IPS-18a (cell line): ENCODE measurements around the gene AQP2.

Source experiments
- H3K27ac ChIP-seq: one replicate; pipeline ENCODE4 v1.5.1; 2013; ENCODE audit warnings: low read length
- H3K27me3 ChIP-seq: one replicate; pipeline ENCODE4 v1.6.1; 2013; ENCODE audit warnings: mild to moderate bottlenecking, low read length; ENCODE audit not compliant: control insufficient read depth, insufficient read depth
- H3K36me3 ChIP-seq: one replicate; pipeline ENCODE4 v1.6.1; 2013; ENCODE audit warnings: low read depth, low read length; ENCODE audit not compliant: control insufficient read depth
- H3K4me1 ChIP-seq: one replicate; pipeline ENCODE4 v1.6.1; 2013; ENCODE audit warnings: low read depth, low read length; ENCODE audit not compliant: control insufficient read depth
- H3K4me3 ChIP-seq: one replicate; pipeline ENCODE4 v1.5.1; 2013; ENCODE audit warnings: low read length
- H3K9ac ChIP-seq: one replicate; pipeline ENCODE4 v1.6.1; 2013; ENCODE audit warnings: mild to moderate bottlenecking, low read length, moderate library complexity
- H3K9me3 ChIP-seq: one replicate; pipeline ENCODE4 v1.6.1; 2013; ENCODE audit warnings: low read depth, low read length; ENCODE audit not compliant: control insufficient read depth

The AQP2 gene

DNA sequence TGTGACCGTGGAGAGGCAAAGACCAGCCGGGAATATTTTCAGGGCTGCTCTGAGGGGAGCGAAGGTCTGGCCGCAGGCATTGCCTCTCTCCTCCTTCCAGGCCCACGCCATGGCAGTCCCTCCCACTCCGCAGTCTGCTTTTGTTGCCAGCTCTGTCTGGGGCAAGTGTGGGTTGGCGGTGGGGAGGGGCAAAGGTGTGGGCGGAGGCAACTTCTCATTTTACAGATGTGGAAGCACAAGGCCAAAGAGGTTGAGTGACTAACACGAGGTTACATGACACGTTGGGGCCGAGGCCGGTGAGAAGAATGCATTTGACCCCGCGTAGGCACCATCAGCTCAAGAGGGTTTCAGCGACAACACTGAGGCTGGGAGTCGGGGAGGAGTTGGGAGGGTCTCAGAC, 40.7 kb upstream of the AQP2 start:
- no peaks in the 10 kb centered on the region for H3K9me3 ChIP-seq
- peaks cover 6% of the 10 kb centered on the region for H3K27me3 ChIP-seq
- no peak overlapping the region for H3K27ac ChIP-seq
- no peak overlapping the region for H3K9ac ChIP-seq
- H3K4me1 ChIP-seq, result peaks cover 14% of the 10 kb centered on the region
- H3K4me3 ChIP-seq, result no peak overlapping the region
- no peaks in the 10 kb centered on the region for H3K36me3 ChIP-seq

DNA sequence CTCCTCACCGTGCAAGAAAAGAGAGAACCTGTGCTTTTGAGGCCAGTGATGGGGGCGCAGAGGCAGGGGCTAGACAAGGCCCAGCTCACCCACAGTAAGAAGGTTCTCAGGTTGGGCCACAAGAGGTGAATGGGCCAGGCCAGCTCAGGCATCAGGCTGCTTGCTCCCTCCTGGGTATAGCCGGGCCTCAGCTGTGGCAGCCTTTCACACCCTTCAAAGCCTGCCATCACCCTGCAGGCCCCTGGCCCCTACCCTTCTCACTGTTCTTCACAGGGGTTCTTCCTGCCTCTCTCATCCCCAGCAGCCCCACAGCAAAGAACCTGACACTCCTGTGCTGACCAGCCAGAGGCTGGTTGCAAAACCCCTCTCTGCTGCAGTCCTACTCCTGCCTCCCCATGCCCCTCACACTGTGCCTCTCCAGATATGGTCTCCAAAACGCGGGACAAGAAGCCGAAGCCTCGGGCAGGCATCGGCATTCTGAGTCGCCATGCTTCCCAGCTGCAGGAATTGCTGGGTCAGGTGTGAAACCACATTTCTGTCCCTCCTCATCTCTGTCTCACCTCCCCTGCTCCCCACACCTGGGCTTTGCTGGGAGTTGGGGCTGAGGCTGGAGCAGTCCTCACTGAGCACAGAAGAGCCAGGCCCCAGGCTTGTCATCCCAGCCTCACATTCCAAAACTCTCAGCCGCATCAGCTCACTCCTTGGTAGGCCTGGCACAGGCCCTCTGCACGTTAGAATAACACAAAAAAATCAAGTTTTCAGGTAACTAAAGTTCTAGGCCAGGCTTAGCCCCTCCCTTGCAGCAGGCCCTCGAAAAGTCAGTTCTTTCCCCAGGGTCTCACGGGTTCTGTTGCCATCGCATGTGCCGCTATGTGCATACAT, 40.0 kb upstream of the AQP2 start:
- no peak overlapping the region for H3K9ac ChIP-seq
- H3K4me1 ChIP-seq, result peaks cover 14% of the 10 kb centered on the region
- H3K4me3 ChIP-seq, result no peak overlapping the region
- H3K27ac ChIP-seq, result no peak overlapping the region
- no peaks in the 10 kb centered on the region for H3K36me3 ChIP-seq
- H3K27me3 ChIP-seq, result peaks cover 4% of the 10 kb centered on the region
- H3K9me3 ChIP-seq, result no peaks in the 10 kb centered on the region

DNA sequence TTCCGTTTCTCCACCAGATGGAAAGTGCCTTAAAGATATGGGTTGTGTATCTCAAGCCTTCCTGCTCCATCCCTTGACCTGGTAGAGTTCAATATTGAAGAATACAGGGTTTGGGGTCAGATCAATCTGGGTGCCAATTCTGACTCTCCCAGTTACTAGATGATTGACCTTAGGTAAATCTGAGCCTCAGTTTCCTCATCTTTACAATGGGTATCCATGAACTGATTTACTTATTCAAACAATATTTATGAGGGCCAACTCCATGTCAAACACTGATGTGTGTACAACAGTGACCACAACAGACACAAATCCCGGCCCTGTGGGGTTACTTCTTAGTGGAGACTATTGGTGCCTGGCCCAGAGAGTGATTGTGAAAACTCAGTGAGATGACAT, 39.3 kb upstream of the AQP2 start:
- Histone ChIP-seq H3K27me3 (peaks cover 4% of the 10 kb centered on the region), H3K27ac (no peak overlapping the region), H3K4me3 (no peak overlapping the region), H3K36me3 (no peaks in the 10 kb centered on the region), H3K9me3 (no peaks in the 10 kb centered on the region), H3K9ac (no peak overlapping the region), H3K4me1 (peaks cover 14% of the 10 kb centered on the region)

DNA sequence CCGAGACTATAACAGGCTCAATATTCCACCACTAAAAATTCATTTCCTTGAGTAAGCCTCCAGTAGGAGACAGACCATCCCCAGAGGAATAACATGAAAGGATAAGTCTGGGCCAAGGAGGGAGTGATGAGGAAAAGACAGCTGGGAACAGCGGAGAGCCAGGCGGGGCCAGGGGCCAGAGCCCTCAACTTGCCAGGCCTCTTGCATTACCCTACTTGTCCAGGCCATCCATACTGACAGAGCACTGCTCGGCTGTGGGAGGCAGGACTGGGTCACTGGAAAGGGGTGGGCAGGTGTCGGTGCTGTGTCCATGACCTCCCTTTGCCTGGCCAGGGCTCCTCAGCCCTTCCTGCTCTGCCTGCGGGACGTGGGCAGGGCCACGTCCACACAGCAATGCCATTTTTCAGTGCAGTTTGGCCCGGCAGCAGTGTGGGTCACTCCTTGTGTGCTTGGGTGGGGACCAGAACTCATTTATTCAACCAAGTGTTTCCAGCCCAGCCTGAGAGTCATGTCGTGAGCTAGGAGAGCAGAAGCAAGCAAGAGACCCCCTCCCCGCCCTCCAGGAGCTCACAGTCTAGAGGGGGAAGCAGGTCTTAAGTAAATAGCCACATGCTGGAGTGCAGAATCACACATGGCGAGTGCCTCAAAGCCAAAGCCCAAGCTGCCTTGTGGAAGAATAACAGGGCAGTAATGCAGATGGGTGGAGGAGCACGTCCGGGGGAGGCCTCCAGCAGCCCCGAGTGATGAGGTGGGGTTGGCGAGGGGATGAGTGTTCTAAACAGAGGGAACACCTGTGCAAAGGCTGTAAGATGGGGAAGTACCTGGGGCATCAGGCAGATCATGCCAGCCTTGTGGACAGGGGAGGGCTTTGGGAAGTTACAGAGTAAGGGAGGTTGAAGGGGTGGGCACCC, 37.9 kb upstream of the AQP2 start:
- H3K9me3 ChIP-seq, result no peaks in the 10 kb centered on the region
- H3K36me3 ChIP-seq, result no peaks in the 10 kb centered on the region
- H3K27me3 ChIP-seq, result peaks cover 4% of the 10 kb centered on the region
- H3K27ac ChIP-seq, result no peak overlapping the region
- peaks cover 14% of the 10 kb centered on the region for H3K4me1 ChIP-seq
- H3K4me3 ChIP-seq, result no peak overlapping the region
- H3K9ac ChIP-seq, result no peak overlapping the region

DNA sequence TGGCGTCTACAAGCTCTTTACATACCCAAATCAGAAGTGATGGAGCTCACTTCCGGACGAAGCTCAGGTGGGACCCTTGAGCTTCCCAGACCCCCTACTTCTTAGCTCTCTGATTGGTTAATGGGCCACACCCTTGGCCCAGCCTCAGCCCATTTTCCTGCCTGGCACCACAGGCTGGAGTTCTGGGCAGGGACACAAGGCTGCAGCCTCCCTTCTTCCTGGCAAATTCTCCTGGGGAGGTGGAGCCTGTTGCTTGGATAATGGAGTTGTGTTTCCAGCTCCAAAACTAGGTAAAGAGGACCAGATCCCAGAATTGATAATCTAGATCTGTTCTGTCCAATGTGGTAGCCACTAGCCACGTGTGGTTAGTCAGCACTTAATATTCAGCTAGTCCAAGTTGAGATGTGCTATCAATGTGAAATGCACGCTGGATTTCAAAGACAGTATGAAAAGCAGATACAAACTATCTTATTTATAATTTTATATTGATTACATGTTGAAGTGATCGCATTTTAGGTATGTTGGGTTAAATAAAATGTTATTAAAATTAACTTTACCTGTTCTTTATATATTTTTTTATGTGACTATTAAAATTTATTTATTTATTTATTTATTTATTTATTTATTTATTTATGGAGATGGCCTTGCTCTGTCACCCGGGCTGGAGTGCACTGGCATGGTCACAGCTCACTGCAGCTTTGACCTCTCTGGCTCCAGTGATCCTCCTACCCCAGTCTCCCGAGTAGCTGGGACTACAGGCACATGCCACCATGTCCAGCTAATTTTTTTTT, 34.2 kb upstream of the AQP2 start:
- no peak overlapping the region for H3K27ac ChIP-seq
- H3K9ac ChIP-seq, result no peak overlapping the region
- H3K9me3 ChIP-seq, result no peaks in the 10 kb centered on the region
- no peaks in the 10 kb centered on the region for H3K27me3 ChIP-seq
- peaks cover 6% of the 10 kb centered on the region for H3K4me1 ChIP-seq
- H3K36me3 ChIP-seq, result no peaks in the 10 kb centered on the region
- no peak overlapping the region for H3K4me3 ChIP-seq

DNA sequence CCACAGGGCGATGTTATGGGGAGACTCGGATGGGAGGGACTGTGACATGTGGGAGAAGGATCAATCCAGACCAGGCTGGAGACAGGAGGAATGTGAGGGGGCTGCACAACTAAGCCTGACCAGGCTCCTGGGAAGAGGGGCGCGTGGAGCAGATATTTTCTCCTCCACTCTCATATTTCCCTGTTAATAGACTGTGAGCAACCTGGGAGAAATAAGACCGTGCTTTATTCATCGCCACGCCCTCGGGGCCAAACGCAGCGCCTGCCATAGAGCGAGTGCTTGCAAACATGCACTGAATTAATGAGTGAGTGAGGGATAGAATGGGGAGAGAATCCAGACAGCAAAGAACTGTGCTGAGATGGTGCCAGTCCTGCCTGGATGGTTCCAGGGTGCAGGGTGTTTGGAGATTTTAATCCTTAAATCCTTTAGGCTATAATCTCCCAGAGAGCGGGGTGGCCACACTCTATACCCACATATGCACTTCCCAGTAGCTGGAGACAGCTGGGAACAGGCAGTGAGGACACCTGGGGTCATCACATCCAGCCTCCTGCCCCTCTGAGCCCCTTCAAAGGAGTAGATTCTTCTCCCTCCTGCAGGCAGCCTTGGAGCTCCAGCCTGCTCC, 33.3 kb upstream of the AQP2 start:
- H3K27me3 ChIP-seq, result no peaks in the 10 kb centered on the region
- H3K27ac ChIP-seq, result no peak overlapping the region
- H3K9ac ChIP-seq, result no peak overlapping the region
- no peaks in the 10 kb centered on the region for H3K9me3 ChIP-seq
- H3K4me1 ChIP-seq, result peaks cover 6% of the 10 kb centered on the region
- H3K36me3 ChIP-seq, result no peaks in the 10 kb centered on the region
- H3K4me3 ChIP-seq, result no peak overlapping the region

DNA sequence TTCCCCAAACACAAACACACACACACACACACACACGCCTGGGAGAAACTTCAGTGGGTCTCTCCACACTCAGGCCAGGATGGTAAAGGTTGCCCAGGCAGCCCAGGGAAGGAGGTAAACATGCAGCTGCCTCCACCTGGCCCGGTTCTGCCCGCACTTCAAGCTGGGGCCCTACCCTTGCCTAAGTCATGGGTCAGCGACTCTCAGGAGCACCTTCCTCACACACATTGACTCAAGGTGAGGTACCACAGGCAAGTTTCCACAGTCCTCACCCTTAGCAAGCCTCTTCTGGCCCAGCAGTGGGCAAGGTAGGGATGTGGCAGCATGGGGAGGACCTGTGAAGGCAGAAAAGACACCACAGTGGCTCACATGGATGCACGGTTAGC, 32.8 kb upstream of the AQP2 start:
- no peak overlapping the region for H3K27ac ChIP-seq
- no peaks in the 10 kb centered on the region for H3K9me3 ChIP-seq
- no peak overlapping the region for H3K9ac ChIP-seq
- H3K4me1 ChIP-seq, result peaks cover 6% of the 10 kb centered on the region
- no peak overlapping the region for H3K4me3 ChIP-seq
- no peaks in the 10 kb centered on the region for H3K27me3 ChIP-seq
- H3K36me3 ChIP-seq, result no peaks in the 10 kb centered on the region

DNA sequence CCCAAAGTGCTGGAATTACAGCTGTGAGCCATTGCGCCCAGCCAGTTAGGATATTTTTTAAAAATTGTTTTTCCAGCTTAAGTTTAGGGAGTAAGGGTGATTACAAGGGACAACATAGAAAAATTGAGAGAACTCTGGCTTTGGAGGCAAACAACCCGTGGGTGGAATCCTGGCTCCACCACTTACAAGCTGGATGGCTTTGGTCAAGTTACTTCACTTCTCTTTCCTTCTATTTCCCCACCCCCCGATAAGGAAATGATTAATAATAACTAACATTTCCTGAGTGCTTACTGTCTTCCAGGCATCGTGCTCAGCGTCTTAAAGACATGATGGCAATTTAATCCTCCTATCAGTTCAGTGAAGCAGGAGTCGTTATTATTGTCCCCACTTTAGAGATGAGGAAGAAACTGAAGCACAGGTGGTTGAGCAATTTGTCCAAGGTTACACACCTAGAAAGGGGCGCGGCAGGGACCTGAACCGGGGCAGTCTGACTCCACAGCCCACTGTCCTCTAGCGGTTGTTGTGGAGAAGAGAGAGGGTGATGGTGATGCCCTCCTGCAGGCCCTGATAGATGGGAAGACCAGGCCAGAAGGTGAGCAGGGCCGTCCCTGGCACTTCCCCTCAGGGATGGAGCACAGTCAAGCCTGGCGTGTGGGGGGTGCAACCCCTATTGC, 30.2 kb upstream of the AQP2 start:
- H3K27me3 ChIP-seq, result no peaks in the 10 kb centered on the region
- H3K9ac ChIP-seq, result no peak overlapping the region
- H3K9me3 ChIP-seq, result no peaks in the 10 kb centered on the region
- H3K27ac ChIP-seq, result no peak overlapping the region
- H3K4me1 ChIP-seq, result no peaks in the 10 kb centered on the region
- no peaks in the 10 kb centered on the region for H3K36me3 ChIP-seq
- no peak overlapping the region for H3K4me3 ChIP-seq

DNA sequence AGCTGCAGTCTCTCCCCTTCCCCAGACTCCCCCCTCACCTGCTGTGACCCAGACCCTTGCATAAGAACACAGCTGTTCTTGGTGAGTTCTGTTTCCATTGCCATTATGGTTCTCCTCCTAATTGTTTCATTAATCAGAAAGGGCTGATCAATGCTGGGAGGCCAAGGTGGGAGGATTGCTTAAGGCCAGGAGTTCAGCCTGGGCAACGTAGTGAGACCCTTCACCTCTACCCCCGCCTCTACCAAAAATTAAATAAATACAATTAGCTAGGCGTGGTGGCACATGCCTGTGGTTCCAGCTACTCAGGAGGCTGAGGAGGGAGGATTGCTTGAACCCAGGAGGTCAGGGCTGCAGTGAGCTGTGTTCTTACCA, 29.6 kb upstream of the AQP2 start:
- Histone ChIP-seq H3K9ac (no peak overlapping the region), H3K4me1 (no peaks in the 10 kb centered on the region), H3K9me3 (no peaks in the 10 kb centered on the region), H3K4me3 (no peak overlapping the region), H3K27ac (no peak overlapping the region), H3K36me3 (no peaks in the 10 kb centered on the region), H3K27me3 (no peaks in the 10 kb centered on the region)

DNA sequence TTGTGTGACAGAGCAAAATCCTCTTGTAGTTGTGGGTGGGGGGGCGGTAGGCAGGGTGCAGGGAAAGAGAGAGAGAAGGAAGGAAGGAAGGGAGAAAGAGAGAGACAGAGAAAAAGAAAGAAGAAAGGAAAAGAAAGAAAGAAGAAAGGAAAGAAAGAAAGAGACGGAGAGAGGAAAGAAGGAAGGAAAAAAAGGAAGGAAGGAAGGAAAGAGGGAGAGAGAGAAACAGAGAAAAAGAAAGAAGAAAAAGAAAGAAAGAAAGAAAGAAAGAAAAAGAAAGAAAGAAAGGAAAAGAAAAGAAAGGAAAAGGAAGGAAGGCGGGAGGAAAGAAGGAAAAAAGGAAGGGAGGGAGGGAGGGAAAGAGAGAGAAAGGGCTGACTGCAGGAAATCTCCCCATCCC, 29.2 kb upstream of the AQP2 start:
- no peaks in the 10 kb centered on the region for H3K4me1 ChIP-seq
- no peak overlapping the region for H3K4me3 ChIP-seq
- H3K9me3 ChIP-seq, result no peaks in the 10 kb centered on the region
- H3K27ac ChIP-seq, result no peak overlapping the region
- no peaks in the 10 kb centered on the region for H3K36me3 ChIP-seq
- no peaks in the 10 kb centered on the region for H3K27me3 ChIP-seq
- H3K9ac ChIP-seq, result no peak overlapping the region
